Upper lobe of left lung (tissue), 4 donors: Measurements from ENCODE around the gene SLC16A4.

Source experiments
- EP300 ChIP-seq, 4 donors: sonication (generic); formaldehyde crosslinking; IDR thresholded peaks; one replicate each; pipeline ENCODE4 v1.5.1; 2017; ENCODE audit warnings: antibody characterized with exemption in 4 of 4, control low read depth in 2 of 4
- TF ChIP-seq, protein P1 (sequence below), 6 experiments: fragments of 450-650 bp in 4 of 6; fragments of 200-600 bp in 2 of 6; sonication (generic) in 2 of 6; IDR thresholded peaks; one replicate each; pipeline ENCODE4 v1.5.1; 2016 to 2019; ENCODE audit warnings: antibody characterized with exemption in 6 of 6

DNA sequence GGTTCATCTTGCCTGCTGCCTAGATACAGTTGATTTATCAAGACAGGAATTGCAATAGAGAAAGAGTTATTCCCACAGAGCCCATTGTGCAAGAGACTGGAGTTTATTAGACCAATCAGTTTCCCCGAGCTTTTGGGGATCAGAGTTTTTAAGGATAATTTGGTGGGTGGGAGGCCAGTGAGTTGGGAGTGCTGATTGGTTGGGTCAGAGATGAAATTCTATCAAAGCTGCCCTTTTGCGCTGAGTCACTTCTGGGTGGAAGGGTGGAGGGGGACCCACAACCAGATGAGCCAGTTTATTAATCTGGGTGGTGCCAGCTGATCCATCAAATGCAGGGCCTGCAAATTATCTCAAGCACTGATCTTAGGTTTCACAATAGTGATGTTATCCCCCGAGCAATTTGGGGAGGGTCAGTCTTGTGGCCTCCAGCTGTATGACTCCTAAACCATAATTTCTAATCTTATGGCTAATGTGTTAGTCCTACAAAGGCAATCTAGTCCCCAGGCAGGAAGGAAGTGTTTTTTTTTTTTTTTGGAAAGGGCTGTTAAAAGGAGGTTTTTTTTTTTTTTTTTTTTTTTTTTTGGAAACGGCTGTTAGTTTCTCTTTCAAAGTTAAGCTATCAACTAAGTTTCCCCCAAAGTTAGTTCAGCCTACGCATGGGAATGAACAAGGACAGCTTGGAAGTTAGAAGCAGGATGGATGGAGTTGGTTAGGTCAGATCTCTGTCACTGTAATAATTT lies 7.4 kb downstream of the SLC16A4 start:
- TF ChIP-seq, protein P1, sequence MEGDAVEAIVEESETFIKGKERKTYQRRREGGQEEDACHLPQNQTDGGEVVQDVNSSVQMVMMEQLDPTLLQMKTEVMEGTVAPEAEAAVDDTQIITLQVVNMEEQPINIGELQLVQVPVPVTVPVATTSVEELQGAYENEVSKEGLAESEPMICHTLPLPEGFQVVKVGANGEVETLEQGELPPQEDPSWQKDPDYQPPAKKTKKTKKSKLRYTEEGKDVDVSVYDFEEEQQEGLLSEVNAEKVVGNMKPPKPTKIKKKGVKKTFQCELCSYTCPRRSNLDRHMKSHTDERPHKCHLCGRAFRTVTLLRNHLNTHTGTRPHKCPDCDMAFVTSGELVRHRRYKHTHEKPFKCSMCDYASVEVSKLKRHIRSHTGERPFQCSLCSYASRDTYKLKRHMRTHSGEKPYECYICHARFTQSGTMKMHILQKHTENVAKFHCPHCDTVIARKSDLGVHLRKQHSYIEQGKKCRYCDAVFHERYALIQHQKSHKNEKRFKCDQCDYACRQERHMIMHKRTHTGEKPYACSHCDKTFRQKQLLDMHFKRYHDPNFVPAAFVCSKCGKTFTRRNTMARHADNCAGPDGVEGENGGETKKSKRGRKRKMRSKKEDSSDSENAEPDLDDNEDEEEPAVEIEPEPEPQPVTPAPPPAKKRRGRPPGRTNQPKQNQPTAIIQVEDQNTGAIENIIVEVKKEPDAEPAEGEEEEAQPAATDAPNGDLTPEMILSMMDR (IDR thresholded peaks at IDR 0.05): no peak
- TF ChIP-seq EP300 (IDR thresholded peaks at IDR 0.05): no peak
